Mucosa of stomach (tissue), 1 donor: ENCODE data around the gene PSME2.
A peak's percentile ranks its signal among the peaks of the same experiment; 100 is the strongest.

ENCODE experiments used
- H3K27me3 ChIP-seq: one replicate; pipeline ENCODE4 v1.7.0; 2013; ENCODE audit warnings: mild to moderate bottlenecking, low read length; ENCODE audit not compliant: control insufficient read depth, insufficient read depth
- H3K36me3 ChIP-seq: one replicate; pipeline ENCODE4 v1.7.0; 2013; ENCODE audit warnings: low read length; ENCODE audit not compliant: control insufficient read depth, insufficient read depth
- H3K4me1 ChIP-seq: one replicate; pipeline ENCODE4 v1.7.0; 2013; ENCODE audit warnings: mild to moderate bottlenecking, low read length; ENCODE audit not compliant: control insufficient read depth, insufficient read depth
- H3K4me3 ChIP-seq: one replicate; pipeline ENCODE4 v1.7.0; 2013; ENCODE audit warnings: low read length
- H3K9ac ChIP-seq: one replicate; pipeline ENCODE4 v1.7.0; 2013; ENCODE audit warnings: mild to moderate bottlenecking, low read length, moderate library complexity
- H3K9me3 ChIP-seq: one replicate; pipeline ENCODE4 v1.7.0; 2013; ENCODE audit warnings: mild to moderate bottlenecking, low read length, moderate library complexity; ENCODE audit not compliant: control insufficient read depth
- donor health status: Pancreatic carcinoma.

The PSME2 gene

DNA sequence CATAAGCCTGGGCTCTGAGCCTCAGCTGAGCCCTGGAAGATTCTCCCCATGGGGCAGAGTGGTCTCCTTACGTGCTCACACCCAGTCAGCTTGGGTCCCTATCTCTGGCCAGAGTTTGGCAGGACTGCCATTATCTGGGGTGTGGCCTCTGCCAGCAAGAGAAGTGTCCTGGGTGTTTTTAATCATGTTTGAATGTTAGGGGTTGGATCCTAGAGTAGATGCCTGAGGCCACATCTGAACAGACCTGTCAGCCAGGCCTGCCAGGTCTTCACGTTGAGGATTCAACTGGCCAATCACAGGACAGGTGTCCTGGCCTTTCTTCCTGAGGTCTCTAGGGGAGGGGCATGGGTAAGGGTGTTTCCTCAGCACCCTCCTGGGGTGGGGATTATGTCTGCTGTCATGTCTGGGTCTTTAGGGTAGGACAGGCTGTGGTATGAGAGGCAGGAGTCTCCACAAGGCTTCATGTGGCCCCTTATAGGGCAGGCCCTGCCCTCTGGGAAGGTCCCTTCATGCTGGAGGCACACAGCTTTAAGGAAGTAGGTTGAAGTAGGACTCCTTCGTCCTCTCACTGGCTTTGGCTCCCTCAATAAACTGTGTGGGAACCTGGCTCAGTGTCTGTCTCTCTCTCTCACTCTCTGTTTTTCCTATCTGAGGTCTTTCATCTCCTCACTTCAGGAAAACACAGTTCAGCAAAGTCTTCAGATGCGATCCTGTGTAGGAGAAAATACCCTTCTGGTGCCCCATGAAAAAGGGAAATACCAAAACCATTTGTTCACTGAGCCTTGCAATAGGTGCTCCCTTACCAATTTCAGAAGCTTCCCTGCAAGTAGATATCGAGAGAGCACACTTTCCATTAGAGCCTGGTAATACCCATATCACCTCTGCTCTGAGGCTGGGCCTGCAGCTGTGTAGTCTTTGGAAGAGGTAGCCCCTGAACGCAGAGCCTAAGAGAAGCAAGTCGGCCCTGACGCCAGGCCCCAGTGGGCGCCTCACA is 22.7 kb downstream of the PSME2 start:
- H3K9me3 ChIP-seq: no peaks in the 10 kb centered on the region
- no peaks in the 10 kb centered on the region for H3K4me1 ChIP-seq
- H3K4me3 ChIP-seq: no peak overlapping the region
- no peak overlapping the region for H3K9ac ChIP-seq
- no peaks in the 10 kb centered on the region for H3K27me3 ChIP-seq
- H3K36me3 ChIP-seq: peaks cover 21% of the 10 kb centered on the region

- peaks cover 24% of the 10 kb centered on the region for H3K36me3 ChIP-seq
- no peaks in the 10 kb centered on the region for H3K9me3 ChIP-seq
- H3K9ac ChIP-seq: no peak overlapping the region
- H3K4me3 ChIP-seq: no peak overlapping the region
- no peaks in the 10 kb centered on the region for H3K4me1 ChIP-seq
- H3K27me3 ChIP-seq: no peaks in the 10 kb centered on the region
Measured at GRCh38 chr14:24122898-24123297, 23.5 kb downstream of the PSME2 start.

GRCh38 chr14:24122416-24122815 is 24.0 kb downstream of the PSME2 start:
- Histone ChIP-seq H3K9ac (no peak overlapping the region), H3K9me3 (no peaks in the 10 kb centered on the region), H3K4me3 (no peak overlapping the region), H3K36me3 (peaks cover 24% of the 10 kb centered on the region), H3K27me3 (no peaks in the 10 kb centered on the region), H3K4me1 (no peaks in the 10 kb centered on the region)

- peaks cover 24% of the 10 kb centered on the region for H3K36me3 ChIP-seq
- no peak overlapping the region for H3K4me3 ChIP-seq
- no peak overlapping the region for H3K9ac ChIP-seq
- no peaks in the 10 kb centered on the region for H3K9me3 ChIP-seq
- H3K4me1 ChIP-seq: peaks cover 10% of the 10 kb centered on the region
- no peaks in the 10 kb centered on the region for H3K27me3 ChIP-seq
Measured at GRCh38 chr14:24121210-24121609, 25.2 kb downstream of the PSME2 start.

- H3K36me3 ChIP-seq: peaks cover 24% of the 10 kb centered on the region
- H3K4me1 ChIP-seq: peaks cover 16% of the 10 kb centered on the region
- no peaks in the 10 kb centered on the region for H3K27me3 ChIP-seq
- H3K9ac ChIP-seq: no peak overlapping the region
- no peak overlapping the region for H3K4me3 ChIP-seq
- H3K9me3 ChIP-seq: no peaks in the 10 kb centered on the region
Measured at GRCh38 chr14:24119691-24120090, 26.7 kb downstream of the PSME2 start.

GRCh38 chr14:24117179-24117578 is 29.2 kb downstream of the PSME2 start:
- H3K9me3 ChIP-seq: no peaks in the 10 kb centered on the region
- peaks cover 22% of the 10 kb centered on the region for H3K4me1 ChIP-seq
- H3K9ac ChIP-seq: no peak overlapping the region
- H3K27me3 ChIP-seq: no peaks in the 10 kb centered on the region
- no peak overlapping the region for H3K4me3 ChIP-seq
- peaks cover 24% of the 10 kb centered on the region for H3K36me3 ChIP-seq

- H3K36me3 ChIP-seq: peaks cover 18% of the 10 kb centered on the region
Measured at GRCh38 chr14:24116128-24116814, 30.1 kb downstream of the PSME2 start.

DNA sequence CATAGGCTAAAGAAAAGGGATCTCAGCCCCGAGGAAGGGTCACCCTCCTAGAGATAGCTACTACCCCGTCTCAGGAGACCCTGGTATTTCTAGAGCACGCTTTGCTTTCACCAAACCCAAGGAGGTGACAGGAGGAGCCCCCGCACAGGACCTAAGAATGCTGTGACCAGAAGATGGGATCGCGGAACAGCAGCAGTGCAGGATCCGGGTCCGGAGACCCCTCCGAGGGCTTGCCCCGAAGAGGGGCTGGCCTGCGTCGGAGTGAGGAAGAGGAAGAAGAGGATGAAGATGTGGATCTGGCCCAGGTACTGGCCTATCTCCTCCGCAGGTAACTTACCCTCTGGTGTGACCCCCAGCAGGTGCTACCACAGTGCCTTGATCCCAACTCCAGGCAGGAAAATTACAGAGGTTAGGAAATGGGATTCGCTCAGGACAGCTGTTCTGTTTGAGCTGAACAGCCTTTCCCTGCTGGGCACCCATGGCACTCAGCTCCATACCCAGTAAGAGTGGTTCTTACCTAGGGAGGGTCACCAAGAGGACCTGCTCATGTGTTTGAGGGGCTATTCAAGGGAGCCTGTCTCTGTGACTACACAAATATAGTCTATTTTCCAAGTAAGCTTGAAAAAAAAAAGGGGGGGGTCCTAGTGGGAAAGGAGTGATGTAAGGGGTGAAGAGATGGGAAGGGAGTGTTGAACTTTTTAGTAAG is 30.8 kb downstream of the PSME2 start:
- H3K4me1 ChIP-seq: peaks cover 22% of the 10 kb centered on the region
- H3K27me3 ChIP-seq: no peaks in the 10 kb centered on the region
- H3K9me3 ChIP-seq: no peaks in the 10 kb centered on the region
- H3K36me3 ChIP-seq: peaks cover 11% of the 10 kb centered on the region
- peak overlapping the region; percentile 90 for H3K9ac ChIP-seq
- H3K4me3 ChIP-seq: peak overlapping the region; percentile 86

More at GRCh38 chr14:24116128-24116814, 30.1 kb downstream of the PSME2 start:
- Histone ChIP-seq H3K27me3 (no peaks in the 10 kb centered on the region), H3K9ac (peak overlapping the region; percentile 90), H3K4me1 (peaks cover 22% of the 10 kb centered on the region), H3K4me3 (peak overlapping the region; percentile 86), H3K9me3 (no peaks in the 10 kb centered on the region)

- Histone ChIP-seq H3K9me3 (no peaks in the 10 kb centered on the region), H3K27me3 (no peaks in the 10 kb centered on the region), H3K4me3 (peak within 1 kb of the TSS; percentile 86), H3K9ac (peak within 1 kb of the TSS; percentile 90), H3K36me3 (peaks cover 10% of the 10 kb centered on the region), H3K4me1 (peaks cover 22% of the 10 kb centered on the region)
Measured at GRCh38 chr14:24114532-24115421, 31.6 kb downstream of the PSME2 start, which contains the start of the genes DCAF11 and NRL. Gene DCAF11, plus strand, starts transcription at chr14:24114777. Its CDS starts 818 bp downstream, at chr14:24115595. Gene NRL, minus strand, starts transcription at chr14:24114949. Its CDS starts 32,101 bp downstream, at chr14:24082848.

DNA sequence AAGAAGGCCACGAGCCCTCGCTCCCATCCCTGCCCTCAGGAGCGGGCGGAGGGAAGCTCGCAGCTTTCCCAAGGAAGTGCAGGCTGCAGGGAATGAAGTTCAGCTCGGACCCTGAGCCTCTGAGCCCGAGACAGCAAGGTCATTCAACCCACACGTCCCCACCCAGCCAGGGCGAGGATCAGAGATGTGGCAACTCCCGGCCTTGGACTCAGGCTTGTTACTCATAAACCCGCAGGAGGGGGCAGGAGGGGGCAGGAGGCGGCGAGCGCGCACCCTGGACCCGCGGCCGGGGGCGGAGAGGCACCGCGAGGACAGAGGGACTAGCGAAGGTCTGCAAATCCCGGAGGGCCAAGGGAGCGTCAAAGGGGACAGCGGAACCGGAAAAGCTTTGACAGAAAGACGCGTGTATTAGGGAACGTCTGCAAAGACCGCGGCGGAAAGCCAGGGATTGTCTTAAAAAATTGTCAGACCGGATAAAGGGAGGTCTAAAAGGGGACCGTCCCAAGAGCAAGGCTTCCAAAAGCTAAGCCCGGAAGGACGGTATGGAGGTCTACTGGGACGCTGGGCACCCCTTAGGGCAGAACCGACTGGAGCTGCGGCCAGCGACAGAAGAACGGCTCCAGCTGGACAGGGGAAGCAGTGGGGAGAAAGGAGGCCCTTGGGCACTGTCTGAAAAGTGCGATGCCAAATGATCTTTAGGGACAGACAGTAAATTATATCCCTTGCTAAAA is 32.4 kb downstream of the PSME2 start:
- H3K9me3 ChIP-seq: no peaks in the 10 kb centered on the region
- no peaks in the 10 kb centered on the region for H3K27me3 ChIP-seq
- peaks cover 23% of the 10 kb centered on the region for H3K4me1 ChIP-seq
- H3K9ac ChIP-seq: peak overlapping the region; percentile 90
- H3K4me3 ChIP-seq: peak overlapping the region; percentile 86
- H3K36me3 ChIP-seq: peaks cover 5% of the 10 kb centered on the region
